SIG-M5 (cell line): Measurements from ENCODE around the gene TNPO3.
"Not testable (repeated sequence)": the region's sequence is repeated elsewhere in the genome, so short reads cannot be mapped to it uniquely, and the experiment has no call there.

Source experiments
- DNase-seq: peaks from one replicate; lab custom pipeline; 2025; lab: John Stamatoyannopoulos, UW

TNPO3 gene

DNA sequence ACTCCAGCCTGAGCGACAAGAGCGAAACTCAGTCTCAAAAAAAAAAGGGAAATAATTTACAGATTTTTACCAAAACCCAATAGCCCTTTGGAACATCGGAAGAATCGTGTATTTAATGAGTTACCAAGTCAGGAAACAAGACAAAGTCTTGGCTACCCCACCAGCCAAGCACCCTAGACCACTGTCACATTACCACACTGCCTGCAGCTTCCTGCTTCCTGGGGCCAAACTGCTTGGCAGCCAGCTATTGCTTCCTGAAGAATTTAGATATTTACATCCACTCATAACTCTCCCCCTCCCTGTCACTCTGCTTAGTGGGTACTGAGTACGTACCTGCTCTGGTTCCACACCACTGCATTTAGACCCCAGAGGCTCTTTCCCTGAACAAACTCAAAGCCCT, 14.1 kb upstream of the TNPO3 start:
- no peak for DNase-seq

DNA sequence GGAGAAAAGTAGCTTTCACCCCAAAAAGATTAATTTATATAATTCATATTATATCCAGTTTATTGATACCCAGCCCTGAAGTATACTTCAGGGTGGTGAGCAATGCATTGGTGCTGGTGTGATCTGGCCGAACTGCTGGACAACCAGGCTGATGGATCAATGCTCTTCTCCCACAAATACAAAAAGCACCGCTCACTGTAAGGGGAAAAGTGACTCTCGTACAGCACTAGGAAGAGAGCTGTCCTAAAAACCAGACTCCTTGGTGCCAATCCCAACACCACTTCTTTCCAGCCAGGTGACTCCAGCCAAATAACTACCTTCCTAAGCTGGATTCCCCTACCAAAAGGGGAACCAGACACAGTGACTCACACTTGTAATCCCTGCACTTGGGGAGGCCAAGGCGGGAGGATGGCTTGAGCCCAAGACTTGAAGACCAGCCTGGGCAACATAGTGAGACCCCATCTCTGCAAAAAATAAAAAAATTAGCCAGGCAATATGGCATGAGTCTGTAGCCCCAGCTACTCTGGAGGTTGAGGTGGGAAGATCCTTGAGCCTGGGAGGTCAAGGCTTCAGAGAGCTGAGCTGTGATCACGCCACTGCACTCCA, 13.1 kb upstream of the TNPO3 start:
- DNase-seq: no peak

- DNase-seq: not testable (repeated sequence)
Measured at GRCh38 chr7:129067132-129067561, 12.2 kb upstream of the TNPO3 start.

DNA sequence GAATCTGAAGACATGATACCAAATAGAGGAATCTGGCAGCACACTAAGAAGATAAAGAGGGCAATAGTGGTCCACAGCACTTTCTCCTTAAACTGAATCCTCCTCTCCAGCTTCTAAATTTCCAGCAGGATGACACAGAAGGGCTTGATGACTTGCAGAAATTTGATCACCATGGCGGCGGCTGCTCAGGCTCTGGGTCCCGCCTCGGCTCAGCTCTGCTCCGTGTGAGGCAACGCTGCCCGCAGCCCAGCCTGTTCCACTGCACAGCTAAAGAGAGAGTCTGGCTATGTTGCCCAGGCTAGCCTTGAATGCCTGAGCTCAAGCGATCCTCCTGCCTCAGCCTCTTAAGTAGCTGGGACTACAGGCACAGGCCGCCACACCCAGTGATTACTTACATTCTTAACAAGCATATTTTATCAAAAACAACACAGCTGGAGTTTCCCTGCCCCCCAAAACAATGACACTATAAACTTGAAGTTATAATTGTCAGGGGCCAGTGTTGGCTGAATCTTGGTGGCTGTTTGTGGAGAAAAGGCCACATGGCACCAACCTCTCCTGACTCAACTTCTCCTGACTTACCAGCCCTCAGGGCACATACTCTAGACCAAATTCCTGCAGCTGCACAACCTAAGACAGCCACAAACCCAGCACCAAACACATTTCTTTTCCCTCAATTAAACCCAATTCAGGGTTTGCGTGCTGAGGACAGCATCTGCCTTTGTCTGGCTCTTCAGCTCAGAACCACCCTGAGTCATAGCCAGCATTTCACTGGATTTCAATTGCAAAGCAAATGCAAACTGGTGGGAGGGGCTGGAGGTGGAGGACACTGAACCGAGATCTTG, 11.6 kb upstream of the TNPO3 start:
- no peak for DNase-seq

- no peak for DNase-seq
Measured at GRCh38 chr7:129055861-129056464, 1.1 kb upstream of the TNPO3 start.

GRCh38 chr7:129055294-129055816, 444 bp upstream of the TNPO3 start:
- DNase-seq: no peak

- DNase-seq: no peak
Measured at GRCh38 chr7:129053938-129054437, 923 bp downstream of the TNPO3 start.

GRCh38 chr7:129052441-129052840, 2.5 kb downstream of the TNPO3 start:
- no peak for DNase-seq

GRCh38 chr7:129051459-129051858, 3.5 kb downstream of the TNPO3 start:
- not testable (repeated sequence) for DNase-seq

DNA sequence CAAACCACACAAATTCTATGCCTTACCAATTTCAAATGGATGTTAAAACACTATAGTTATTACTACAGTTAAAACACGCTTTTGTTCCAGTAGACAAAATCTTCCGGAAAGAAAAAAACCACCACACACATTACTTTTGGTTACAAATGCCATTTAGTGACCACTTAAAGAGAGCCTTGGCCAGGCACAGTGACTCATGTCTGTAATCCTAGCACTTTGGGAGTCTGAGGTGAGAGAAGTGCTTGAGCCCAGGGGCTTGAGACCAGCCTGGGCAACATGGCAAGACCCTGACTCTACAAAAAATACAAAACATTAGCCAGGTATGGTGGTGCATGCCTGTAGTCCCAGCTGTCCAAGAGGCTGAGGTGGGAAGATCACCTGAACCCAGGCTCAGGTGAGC, 7.2 kb downstream of the TNPO3 start:
- no peak for DNase-seq

DNA sequence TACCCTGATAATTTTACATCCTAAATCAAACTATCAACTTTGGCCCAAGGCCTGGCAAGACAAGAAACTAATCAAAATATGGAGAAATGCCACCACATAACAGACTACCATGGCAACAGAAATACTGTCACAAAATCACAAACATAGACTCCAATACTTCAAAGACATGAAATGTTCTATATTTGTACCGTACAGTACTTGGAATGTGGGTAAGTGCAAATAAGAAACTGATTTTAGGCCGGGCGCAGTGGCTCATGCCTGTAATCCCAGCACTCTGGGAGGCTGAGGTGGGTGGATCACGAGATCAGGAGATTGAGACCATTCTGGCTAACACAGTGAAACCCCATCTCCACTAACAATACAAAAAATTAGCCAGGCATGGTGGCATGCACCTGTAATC, 9.2 kb downstream of the TNPO3 start:
- no peak for DNase-seq

DNA sequence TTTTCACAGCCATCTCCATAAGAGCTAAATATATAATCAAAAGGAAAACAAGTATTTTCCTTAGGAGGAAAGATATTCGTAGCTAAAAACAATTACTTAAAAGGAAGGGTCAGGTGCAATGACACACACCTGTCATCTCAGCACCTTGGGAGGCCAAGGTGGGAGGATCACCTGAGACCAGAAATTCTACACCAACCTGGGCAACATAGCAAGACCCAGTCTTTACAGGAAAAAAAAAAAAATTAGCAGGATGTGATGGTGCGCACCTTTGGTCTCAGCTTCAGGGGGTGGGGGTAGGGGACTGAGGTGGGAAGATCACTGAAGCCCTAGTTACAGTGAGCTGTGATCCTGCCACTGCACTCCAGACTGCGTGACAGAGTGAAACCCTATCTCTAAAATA, 11.9 kb downstream of the TNPO3 start:
- DNase-seq: no peak

- no peak for DNase-seq
Measured at GRCh38 chr7:129041142-129042085, 13.5 kb downstream of the TNPO3 start.

GRCh38 chr7:129038468-129038867, 16.4 kb downstream of the TNPO3 start:
- not testable (repeated sequence) for DNase-seq

DNA sequence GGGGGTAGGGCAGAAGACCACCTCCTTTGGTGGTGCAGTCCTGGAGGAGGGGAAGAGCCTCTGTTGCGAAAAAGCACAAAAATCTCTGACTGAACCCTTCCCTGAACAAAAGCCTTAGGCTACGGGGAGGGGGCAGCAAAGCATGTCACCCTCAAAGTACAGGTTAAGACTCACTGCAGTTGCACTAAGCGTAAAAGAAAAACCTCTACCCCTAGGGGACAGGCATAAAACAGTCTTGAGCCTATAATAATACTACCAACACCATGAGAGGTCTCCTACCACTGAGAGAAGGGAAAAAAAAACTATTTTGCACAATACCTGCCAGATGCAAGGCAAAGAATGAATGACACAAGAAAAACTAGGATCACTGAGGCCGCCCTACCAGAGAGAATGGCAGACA, 17.3 kb downstream of the TNPO3 start:
- DNase-seq: no peak

- DNase-seq: no peak
Measured at GRCh38 chr7:129032017-129032416, 22.9 kb downstream of the TNPO3 start.

- DNase-seq: no peak
Measured at GRCh38 chr7:129030440-129030839, 24.5 kb downstream of the TNPO3 start.

DNA sequence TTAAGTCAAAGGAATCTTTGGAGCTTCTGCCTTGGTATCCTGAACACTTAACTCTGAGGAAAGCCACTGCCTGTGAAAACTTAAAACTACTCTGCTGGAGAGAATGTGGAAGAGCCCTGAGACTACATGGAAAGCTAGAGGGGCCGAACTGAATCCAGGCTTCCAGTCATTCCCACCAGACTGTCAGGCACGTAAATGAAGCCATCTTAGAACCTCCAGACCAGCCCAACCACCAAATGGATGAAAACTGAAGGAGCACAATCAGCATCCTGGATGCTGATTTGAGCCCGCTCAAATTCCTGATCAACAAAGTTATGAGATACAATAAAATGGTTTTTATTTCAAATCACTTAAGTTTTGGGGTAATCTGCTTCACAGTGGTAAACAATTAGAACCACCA, 30.8 kb downstream of the TNPO3 start:
- DNase-seq: no peak

- no peak for DNase-seq
Measured at GRCh38 chr7:129021656-129022055, 33.3 kb downstream of the TNPO3 start.

DNA sequence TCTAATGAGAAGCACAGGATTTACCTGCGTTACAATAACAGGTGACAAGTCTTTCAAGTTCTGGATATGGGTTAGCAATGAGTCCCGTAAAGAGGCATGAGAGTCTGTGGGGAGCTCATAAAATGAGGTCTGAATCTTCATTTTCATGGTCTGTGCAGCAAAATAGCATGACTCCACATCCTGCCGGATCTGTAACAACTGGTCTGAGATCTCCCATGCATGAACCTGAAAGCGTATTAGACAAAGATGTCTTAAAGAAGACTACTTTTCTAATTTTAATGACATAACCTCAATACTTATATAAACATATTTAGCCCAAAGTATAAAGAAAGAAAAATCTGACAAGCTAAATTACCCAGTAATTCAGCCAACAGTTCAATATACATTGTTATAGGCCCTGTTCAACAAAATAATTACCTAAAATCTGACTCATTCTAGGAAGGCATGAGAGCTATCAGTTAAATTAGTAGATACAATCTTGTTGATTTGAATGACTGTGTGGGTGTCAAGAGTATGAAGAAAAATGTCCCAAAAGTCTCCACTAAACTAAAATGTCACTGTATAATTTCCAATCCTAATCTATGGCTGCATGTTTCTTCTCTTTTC, 36.9 kb downstream of the TNPO3 start:
- DNase-seq: no peak

DNA sequence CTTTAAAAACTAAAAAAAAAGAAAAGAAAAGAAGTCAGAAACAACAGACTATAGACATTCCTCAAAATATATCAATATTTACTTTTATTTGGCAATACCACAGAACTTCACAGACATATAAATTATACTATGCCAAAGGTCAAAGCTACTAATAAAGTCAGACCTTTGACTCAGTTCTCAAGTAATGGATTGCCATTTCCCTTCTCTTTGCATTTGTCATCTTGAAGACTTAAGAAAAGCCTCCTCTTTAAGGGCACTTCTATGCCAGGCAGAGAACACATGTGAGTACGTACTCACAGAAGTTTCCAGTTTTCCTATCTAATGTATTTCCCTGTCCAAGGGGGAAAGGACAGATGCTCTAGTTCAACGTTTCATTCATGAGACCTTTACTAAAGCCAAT, 37.6 kb downstream of the TNPO3 start:
- no peak for DNase-seq
